ENCODE data around the gene TBX4.

The TBX4 gene

DNA sequence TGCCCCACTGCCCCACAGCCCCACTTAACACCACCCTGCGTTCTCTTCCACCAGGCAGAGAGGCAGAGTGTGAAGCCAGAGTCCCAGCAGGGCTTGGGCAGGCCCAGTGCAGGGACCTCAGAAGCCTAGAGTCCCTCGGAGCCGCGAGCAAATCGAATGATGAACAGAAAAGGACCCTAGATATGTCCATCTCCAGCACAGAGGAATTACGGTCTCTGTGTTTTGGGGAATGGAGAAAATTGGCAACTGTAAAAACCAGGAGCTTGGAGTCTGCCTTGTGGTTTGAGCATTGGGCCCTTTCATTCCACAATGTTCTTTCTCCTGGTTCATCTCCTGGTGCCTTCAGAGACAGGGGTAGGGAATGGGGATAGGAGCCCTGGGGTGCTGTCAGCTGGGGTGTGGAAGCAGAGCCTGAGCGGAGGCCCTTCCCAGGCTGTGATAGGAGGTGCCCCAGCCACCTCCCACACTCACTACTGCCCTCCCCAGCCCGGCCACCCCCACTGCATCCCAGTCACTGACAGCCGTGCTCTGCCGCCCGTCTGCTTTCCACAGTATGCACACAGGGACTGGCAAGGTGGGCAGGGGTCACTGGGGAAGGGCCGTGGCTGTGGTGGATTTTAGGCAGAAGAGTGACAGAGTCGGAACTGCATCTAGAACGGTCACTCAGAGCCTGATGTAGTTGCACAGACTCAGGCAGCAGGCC, 26.7 kb downstream of the TBX4 start:
- H3K4me3 Mint-ChIP-seq = no peak overlapping the region
- no peaks in the 10 kb centered on the region for H3K9me3 Mint-ChIP-seq
- peaks cover 8% of the 10 kb centered on the region for H3K27me3 Mint-ChIP-seq
- H3K4me1 Mint-ChIP-seq (ENCODE audit: low read depth) = no peaks in the 10 kb centered on the region
- intact Hi-C loops (cut with micrococcal nuclease) = no loop called here
- H3K36me3 Mint-ChIP-seq (ENCODE audit: low read depth) = no peaks in the 10 kb centered on the region
- H3K27ac Mint-ChIP-seq = no peak overlapping the region

DNA sequence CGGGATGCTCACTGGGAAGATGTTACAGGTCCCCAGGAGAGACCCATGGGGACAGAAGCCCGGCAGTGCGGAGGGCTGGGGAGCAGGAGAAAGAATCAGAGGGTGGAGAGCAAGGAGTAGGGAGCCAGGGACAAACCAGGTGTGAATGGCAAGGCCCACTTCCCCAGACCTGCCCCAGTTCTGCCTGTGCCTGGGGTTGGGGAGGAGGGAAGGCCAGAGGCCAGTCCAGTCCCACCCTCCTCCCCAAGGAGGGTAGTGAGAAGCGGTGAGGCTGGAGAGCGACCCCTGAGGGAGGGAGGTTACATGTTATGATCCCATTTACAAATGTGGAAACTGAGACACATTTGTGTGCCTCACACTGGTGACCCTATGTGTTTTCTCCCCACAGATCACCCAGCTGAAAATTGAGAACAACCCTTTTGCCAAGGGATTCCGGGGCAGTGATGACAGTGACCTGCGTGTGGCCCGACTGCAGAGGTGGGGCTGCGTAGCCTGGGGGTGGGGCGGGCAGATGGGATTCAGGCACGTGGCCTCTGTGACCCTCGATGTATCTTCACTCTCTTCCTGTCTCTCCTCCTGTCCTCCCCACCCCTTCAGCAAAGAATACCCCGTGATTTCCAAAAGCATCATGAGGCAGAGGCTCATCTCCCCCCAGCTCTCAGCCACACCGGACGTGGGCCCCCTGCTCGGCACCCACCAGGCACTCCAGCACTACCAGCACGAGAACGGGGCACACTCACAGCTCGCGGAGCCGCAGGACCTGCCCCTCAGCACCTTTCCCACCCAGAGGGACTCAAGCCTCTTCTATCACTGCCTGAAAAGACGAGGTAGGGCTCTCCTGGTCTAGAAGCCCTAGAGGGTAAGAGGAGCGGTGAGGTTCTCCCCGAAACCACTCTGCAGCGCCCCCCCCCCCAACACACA, 27.5 kb downstream of the TBX4 start:
- Mint-ChIP-seq H3K4me3 (no peak overlapping the region), H3K27ac (no peak overlapping the region), H3K36me3 (ENCODE audit: low read depth) (no peaks in the 10 kb centered on the region), H3K27me3 (peaks cover 8% of the 10 kb centered on the region), H3K9me3 (no peaks in the 10 kb centered on the region), H3K4me1 (ENCODE audit: low read depth) (no peaks in the 10 kb centered on the region)
- intact Hi-C loops (cut with micrococcal nuclease) = no loop called here

DNA sequence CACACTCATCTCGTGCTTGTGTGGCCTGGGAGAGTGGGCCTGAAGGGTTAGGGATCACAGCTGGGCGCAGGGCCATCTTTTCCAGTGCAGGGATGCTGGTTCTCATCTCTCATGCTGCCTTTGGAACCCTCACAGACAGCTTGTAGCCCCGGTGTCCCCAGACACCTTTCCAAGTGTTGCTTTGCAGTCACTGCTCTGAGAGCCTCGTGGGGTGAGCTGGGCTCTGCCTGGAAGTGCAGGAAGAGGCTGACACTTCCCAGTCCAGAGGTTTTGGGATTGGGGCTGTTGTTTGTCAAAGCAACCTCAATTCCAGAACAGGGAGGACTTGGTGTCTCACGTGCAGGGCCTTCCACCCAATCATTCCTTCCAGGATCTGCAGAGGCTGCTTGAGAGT, 28.2 kb downstream of the TBX4 start:
- no peaks in the 10 kb centered on the region for H3K36me3 Mint-ChIP-seq (ENCODE audit: low read depth)
- H3K27ac Mint-ChIP-seq = no peak overlapping the region
- intact Hi-C loops (cut with micrococcal nuclease) = no loop called here
- no peak overlapping the region for H3K4me3 Mint-ChIP-seq
- H3K4me1 Mint-ChIP-seq (ENCODE audit: low read depth) = no peaks in the 10 kb centered on the region
- no peaks in the 10 kb centered on the region for H3K9me3 Mint-ChIP-seq
- H3K27me3 Mint-ChIP-seq = peaks cover 7% of the 10 kb centered on the region

DNA sequence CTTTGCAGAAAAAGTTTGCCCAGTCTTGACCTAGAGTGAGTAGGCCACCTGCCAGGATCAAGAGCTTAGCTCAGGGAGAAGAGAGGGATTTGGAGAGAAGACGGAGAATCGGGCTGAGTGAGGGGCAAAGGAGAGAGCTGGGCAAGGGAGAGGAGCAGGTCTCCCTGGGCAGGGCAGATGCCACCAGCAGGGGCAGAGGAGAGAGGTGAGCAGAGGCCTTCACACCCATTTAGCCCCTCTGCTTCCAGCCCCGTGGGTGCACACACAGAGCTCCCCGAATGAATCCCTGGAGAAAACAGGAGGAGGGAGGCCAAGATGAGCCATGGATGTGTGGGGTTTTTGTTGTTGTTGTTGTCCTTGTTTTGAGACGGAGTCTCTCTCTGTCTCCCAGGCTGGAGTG, 29.2 kb downstream of the TBX4 start:
- H3K27me3 Mint-ChIP-seq = peaks cover 6% of the 10 kb centered on the region
- H3K4me3 Mint-ChIP-seq = no peak overlapping the region
- intact Hi-C loops (cut with micrococcal nuclease) = no loop called here
- H3K36me3 Mint-ChIP-seq (ENCODE audit: low read depth) = no peaks in the 10 kb centered on the region
- no peaks in the 10 kb centered on the region for H3K9me3 Mint-ChIP-seq
- H3K4me1 Mint-ChIP-seq (ENCODE audit: low read depth) = no peaks in the 10 kb centered on the region
- H3K27ac Mint-ChIP-seq = no peak overlapping the region

DNA sequence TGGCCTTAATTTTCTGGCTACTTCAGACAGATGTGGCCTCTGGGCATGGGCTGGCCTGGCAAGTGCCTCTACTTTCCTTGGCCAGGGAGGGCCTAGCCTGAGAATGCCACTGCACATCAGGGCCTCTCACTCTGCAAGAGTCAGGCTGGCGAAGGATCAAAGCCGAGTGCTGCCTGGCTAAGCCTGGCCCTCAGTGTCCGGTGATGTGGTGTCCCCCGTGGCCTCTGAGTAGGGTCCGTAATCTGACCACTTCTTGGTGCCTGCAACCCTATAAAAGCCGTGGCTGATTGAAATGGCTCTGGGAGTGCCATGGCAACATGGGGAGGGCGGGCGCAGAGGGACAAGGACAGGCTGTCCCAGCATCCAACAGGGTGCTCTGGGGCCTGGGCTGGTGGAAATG, 30.2 kb downstream of the TBX4 start:
- H3K27ac Mint-ChIP-seq = no peak overlapping the region
- intact Hi-C loops (cut with micrococcal nuclease) = no loop called here
- H3K36me3 Mint-ChIP-seq (ENCODE audit: low read depth) = no peaks in the 10 kb centered on the region
- no peaks in the 10 kb centered on the region for H3K4me1 Mint-ChIP-seq (ENCODE audit: low read depth)
- no peak overlapping the region for H3K4me3 Mint-ChIP-seq
- H3K27me3 Mint-ChIP-seq = peaks cover 7% of the 10 kb centered on the region
- no peaks in the 10 kb centered on the region for H3K9me3 Mint-ChIP-seq

DNA sequence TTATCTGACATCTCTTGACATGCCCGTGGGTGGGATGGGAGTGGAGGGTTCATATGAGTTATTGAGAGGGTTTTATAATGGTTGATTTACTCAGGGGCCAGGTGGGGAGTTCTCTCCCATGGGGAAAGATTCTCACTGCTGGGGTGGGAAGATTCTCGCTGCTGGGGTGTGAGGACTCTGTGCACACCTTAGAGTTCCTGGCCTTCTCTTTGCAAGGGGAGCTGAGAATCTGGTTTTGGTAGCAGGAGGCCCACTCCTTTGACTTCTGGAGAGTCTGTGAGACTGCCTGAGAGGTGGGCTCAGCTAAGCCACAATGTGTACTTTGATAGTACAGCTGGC, 31.5 kb downstream of the TBX4 start:
- no peaks in the 10 kb centered on the region for H3K36me3 Mint-ChIP-seq (ENCODE audit: low read depth)
- H3K9me3 Mint-ChIP-seq = no peaks in the 10 kb centered on the region
- H3K4me3 Mint-ChIP-seq = no peak overlapping the region
- intact Hi-C loops (cut with micrococcal nuclease) = no loop called here
- H3K4me1 Mint-ChIP-seq (ENCODE audit: low read depth) = no peaks in the 10 kb centered on the region
- peaks cover 8% of the 10 kb centered on the region for H3K27me3 Mint-ChIP-seq
- H3K27ac Mint-ChIP-seq = no peak overlapping the region

DNA sequence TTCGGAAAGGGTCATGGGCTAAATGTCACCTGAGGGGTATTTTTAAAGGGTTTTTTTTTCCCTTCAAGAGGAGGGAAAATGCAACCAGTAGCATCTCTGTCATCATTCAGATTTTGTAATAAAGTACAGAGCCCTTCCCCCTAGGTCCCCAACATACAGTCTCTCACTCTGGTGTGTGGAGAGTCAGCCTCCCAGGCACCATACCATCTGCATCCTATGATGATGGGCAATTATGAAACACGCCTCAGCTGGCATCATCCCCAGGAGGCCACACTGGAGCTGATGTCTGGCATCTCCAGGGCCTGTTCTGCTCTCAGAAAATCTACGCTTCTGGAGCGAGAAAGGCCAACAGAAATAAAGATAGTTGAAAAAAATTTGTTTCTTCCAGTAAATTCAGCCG, 32.0 kb downstream of the TBX4 start:
- Mint-ChIP-seq H3K4me1 (ENCODE audit: low read depth) (no peaks in the 10 kb centered on the region), H3K4me3 (no peak overlapping the region), H3K27ac (no peak overlapping the region), H3K9me3 (no peaks in the 10 kb centered on the region), H3K27me3 (peaks cover 8% of the 10 kb centered on the region), H3K36me3 (ENCODE audit: low read depth) (no peaks in the 10 kb centered on the region)
- intact Hi-C loops (cut with micrococcal nuclease) = no loop called here

DNA sequence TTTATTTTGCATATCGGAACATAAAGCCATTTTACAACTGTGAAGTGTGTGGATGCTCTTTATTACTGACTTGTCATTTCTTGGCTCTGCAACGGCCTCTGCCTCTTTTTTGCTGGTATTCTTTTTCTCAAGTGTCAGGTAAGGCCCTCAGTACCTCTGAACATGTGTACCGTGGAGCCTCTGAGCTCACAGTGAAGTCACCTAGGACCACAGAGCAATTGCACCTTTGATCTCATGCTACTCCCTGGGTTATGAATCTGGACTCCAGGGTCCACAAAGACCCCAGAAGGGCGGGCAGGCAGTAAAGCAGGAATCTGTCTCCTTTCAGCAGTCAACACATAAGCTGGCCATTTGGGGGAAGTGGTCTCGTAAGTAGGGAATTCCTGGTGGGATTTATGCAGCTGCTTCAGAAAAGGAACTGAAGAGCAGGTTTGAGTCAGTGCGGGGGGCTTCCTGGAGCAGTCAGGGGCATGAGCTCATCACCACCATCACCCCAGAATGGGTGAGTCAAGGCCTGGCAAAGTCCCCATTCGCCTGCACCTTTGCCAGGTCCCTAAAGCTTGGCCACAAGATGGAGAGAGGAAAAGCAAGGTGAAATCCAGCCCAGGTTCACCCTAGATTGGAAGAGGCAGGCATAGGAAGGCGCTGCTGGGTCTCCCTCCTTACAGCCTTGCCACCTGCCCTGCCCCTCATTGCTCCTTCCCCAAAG, 33.0 kb downstream of the TBX4 start:
- Mint-ChIP-seq H3K4me1 (ENCODE audit: low read depth) (no peaks in the 10 kb centered on the region), H3K9me3 (no peaks in the 10 kb centered on the region), H3K27ac (no peak overlapping the region), H3K4me3 (no peak overlapping the region), H3K36me3 (ENCODE audit: low read depth) (no peaks in the 10 kb centered on the region), H3K27me3 (peaks cover 8% of the 10 kb centered on the region)
- intact Hi-C loops (cut with micrococcal nuclease) = no loop called here

DNA sequence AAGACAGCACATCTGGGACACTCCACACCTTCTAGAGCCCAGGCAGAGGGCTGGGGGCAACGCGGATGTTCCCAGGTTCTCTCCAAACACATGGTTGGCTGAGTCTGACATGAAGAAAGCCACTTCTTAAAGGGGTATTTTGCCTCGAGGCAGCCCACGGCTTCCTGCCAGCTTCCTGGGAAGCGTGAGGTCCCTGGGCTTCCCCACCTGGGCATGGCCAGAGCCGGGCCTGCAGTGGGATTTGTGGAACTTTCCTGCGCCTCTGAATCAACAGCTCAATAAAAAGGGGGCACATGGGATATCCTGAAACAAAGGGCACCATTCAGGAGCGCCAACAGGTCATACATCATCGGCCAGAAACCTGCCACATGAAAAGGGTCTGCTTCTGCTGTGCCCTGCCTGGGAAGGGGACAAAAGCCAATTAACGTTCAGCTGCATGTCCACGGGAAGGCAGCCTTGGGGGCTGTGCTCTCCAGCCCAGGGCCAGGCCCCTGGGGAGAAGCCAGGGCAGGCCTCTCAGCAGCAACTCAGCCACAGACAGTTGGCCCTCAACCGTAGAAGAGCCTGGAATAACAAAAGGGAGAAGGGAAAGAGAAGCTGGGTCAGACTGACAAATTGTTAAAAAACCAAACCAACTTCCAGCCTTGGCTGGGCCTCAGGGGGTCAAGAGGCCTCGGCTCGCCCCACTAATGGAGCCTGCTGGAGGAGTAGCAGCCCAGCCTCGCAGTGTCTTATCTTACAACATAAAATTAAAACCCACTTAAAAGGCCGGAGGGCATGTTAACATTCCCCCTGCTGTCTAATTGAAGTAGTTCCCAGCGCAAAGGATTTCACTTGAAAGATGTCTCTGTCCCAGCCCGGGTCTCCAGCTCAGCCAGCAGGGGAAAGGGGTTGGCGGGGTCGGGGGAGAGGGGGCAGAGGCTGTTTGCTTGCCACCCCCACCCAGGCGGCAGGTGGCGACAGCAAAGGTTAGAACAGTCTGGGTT, 34.2 kb downstream of the TBX4 start:
- Mint-ChIP-seq H3K9me3 (no peaks in the 10 kb centered on the region), H3K27ac (no peak overlapping the region), H3K4me3 (no peak overlapping the region), H3K36me3 (ENCODE audit: low read depth) (no peaks in the 10 kb centered on the region), H3K4me1 (ENCODE audit: low read depth) (no peaks in the 10 kb centered on the region), H3K27me3 (peaks cover 6% of the 10 kb centered on the region)
- intact Hi-C loops (cut with micrococcal nuclease) = no loop called here

DNA sequence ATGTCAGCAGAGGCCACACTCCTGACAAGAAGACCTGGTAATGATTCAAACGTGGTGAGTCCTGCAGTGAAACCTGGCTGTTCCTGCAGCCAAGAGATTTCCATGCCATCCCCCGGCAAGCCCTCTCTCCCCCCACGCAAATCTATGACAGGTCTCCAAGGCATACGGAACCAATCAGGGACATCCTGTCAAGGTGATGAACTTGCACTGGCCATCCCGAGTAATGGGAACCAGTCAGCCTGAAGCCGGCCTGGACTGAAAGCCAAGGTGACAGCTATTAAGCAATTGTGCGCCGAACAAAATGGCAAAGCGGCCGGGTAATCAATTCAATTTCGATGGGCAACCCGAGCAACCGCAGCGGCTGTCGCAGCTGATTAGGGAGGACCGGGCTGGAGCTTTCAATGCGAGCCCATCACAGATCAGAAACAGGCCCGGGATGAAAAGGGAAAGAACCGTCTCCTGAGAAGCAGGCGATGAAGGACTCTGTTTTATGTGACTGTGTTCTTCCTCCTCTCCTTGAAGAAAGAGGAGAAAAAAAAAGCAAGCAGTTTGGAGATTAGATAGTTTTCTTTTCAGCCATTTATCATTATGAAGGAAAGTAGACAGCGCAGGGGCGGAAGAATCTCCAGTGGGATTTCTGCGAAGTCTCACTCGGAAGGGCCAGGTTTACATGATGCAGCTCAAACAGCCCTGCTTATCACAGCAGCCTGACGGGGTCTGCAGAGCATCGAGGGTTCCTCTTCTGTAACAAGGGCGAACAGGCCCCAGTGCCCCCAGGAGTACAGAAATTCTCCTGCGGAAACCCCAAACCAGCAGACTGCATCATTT, 35.2 kb downstream of the TBX4 start:
- Mint-ChIP-seq H3K4me1 (ENCODE audit: low read depth) (no peaks in the 10 kb centered on the region), H3K36me3 (ENCODE audit: low read depth) (no peaks in the 10 kb centered on the region), H3K27ac (no peak overlapping the region), H3K9me3 (no peaks in the 10 kb centered on the region), H3K27me3 (peaks cover 4% of the 10 kb centered on the region), H3K4me3 (no peak overlapping the region)
- intact Hi-C loops (cut with micrococcal nuclease) = no loop called here

DNA sequence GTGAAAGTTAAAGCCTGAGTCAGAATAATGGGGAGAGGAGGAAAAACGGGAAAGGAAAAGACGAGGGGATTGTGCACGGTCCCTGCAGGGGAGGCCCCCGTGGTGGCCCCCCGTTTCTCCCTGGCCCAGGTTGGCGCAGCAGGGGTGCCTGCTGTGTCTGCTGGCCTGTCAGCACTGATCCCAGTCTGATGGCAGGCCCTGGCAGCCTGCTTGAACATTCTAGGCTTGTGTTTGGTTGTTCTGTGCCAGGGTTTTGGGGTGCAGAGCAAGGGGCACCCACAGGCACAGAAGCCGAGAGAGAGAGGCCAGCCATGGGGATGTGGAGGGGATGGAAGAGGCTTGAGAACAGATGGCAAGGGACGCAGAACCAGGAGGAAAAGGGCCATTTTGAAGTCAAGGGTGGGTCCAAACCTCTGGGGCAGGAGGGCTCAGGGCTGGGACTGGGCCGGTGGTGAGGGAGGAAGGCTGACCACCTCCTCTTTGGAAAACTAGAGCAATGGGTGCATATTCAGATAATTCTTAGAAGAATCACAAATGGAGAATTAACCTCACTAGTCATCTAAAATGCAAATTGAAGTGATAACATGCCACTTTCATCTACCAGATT, 35.9 kb downstream of the TBX4 start:
- H3K27ac Mint-ChIP-seq = no peak overlapping the region
- H3K27me3 Mint-ChIP-seq = peaks cover 4% of the 10 kb centered on the region
- no peaks in the 10 kb centered on the region for H3K9me3 Mint-ChIP-seq
- intact Hi-C loops (cut with micrococcal nuclease) = no loop called here
- no peak overlapping the region for H3K4me3 Mint-ChIP-seq
- no peaks in the 10 kb centered on the region for H3K36me3 Mint-ChIP-seq (ENCODE audit: low read depth)
- no peaks in the 10 kb centered on the region for H3K4me1 Mint-ChIP-seq (ENCODE audit: low read depth)

DNA sequence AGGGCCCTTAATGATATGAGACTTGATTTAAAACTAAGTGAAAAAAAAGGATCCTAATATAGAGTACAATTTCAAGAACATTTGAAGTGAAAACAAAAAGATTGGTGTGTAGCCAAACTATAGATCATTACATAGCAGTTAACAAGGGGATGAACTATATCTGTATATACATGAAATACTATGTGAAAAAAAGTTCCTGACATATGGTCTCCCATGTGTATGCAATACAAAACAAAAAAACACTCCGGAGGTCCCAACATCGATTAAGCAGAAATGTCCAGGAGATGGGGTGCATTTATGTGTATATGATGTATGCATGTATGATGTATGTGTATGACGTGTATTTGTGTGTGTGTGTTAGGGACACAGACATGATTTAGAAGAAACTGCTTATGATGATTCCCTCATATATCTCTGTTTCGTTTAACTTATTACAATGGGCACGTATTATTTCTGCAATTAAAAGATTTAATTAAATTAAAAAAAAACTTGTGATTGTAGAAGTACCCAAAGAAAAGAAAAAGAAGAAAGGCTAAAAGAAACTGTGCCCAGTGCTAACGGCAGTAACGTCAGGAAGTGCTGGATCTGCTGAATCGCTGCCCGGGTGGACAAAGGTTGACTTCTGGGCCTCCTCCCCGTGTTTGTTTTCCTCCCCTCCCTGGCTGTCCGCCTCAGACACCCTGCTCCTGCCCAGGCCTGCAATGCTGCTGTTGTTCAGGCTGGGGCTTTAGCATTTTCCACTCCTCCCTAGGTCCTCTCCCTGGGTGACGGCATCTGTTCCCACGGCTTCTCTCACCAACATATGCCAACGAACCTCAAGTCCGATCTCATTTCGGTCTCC, 36.9 kb downstream of the TBX4 start:
- intact Hi-C loops (cut with micrococcal nuclease) = no loop called here
- H3K4me1 Mint-ChIP-seq (ENCODE audit: low read depth) = no peaks in the 10 kb centered on the region
- H3K36me3 Mint-ChIP-seq (ENCODE audit: low read depth) = no peaks in the 10 kb centered on the region
- no peak overlapping the region for H3K27ac Mint-ChIP-seq
- peaks cover 8% of the 10 kb centered on the region for H3K27me3 Mint-ChIP-seq
- no peak overlapping the region for H3K4me3 Mint-ChIP-seq
- H3K9me3 Mint-ChIP-seq = no peaks in the 10 kb centered on the region

Data from dendritic cell treated with granulocyte-macrophage colony-stimulating factor and Interleukin-4, amounts not matched to agents 40 ng/mL and 50 ng/mL, for 4 days (primary cell).